ENCODE measurements around the gene INSC.

INSC gene

DNA sequence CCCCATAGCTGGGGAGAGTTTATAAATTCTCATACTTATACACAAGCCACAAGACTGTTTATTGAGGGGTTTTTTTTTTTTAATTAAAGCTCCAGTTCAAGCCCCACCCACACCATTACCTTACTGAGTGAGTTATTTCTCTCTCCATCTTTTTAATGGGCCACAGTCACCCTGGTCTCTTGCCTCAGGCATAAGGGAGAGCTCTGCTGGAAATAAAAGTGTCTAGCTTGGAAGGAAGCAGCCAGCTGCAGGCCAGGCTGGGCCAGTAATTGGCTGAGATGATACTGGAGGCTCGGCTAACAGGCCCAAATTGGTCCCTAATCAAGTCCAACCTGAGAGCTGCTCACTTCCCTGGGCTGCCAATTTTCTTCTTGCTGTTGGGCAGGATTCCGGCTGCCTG, 174.1 kb downstream of the INSC start:
- Histone ChIP-seq H3K36me3 (ENCODE audit: control insufficient read depth in 4 of 4, insufficient read depth in 4 of 4, low read length in 3 of 4) (no peaks in the 10 kb centered on the region), H3K9me3 (ENCODE audit: control extremely low read depth in 1 of 5, control insufficient read depth in 4 of 5, insufficient read depth in 2 of 5, low read depth in 1 of 5, low read length in 4 of 5) (no peaks in the 10 kb centered on the region), H3K27ac (ENCODE audit: insufficient read depth in 1 of 2, low read depth in 1 of 2, low read length in 2 of 2, poor library complexity in 1 of 2, severe bottlenecking in 2 of 2) (no peak overlapping the region), H3K4me3 (ENCODE audit: control insufficient read depth in 1 of 7, extremely low read depth in 1 of 7, insufficient read depth in 4 of 7, low read depth in 2 of 7, low read length in 6 of 7) (no peak overlapping the region), H3K4me1 (ENCODE audit: control extremely low read depth in 1 of 4, control insufficient read depth in 4 of 4, insufficient read depth in 4 of 4, low read length in 3 of 4) (no peaks in the 10 kb centered on the region), H3K27me3 (replicated peaks in 2 of 5; ENCODE audit: control insufficient read depth in 4 of 5, insufficient read depth in 5 of 5, low read length in 4 of 5) (peaks cover 0 to 5% (median under 1%) of the 10 kb centered on the region in 5 experiments)
- ChIA-PET CTCF (interaction anchor here (1.3 kb wide), 1 partner anchor 11 kb away, joined by 4 read pairs; no protein-coding TSS in a partner anchor), POLR2A (no interaction called here)
- 86% methylated on average over 2 of the region's 2 CpGs for WGBS (ENCODE audit: insufficient coverage)
- DNase-seq: no peak

- POLR2A ChIA-PET: no interaction called here
- 95% methylated on average over 4 of the region's 5 CpGs for WGBS (ENCODE audit: insufficient coverage)
- peaks cover 0 to 5% (median 2%) of the 10 kb centered on the region in 5 experiments for H3K27me3 ChIP-seq (replicated peaks in 2 of 5; ENCODE audit: control insufficient read depth in 4 of 5, insufficient read depth in 5 of 5, low read length in 4 of 5)
- H3K36me3 ChIP-seq (ENCODE audit: control insufficient read depth in 4 of 4, insufficient read depth in 4 of 4, low read length in 3 of 4): no peaks in the 10 kb centered on the region
- DNase-seq: no peak
- no peaks in the 10 kb centered on the region for H3K4me1 ChIP-seq (ENCODE audit: control extremely low read depth in 1 of 4, control insufficient read depth in 4 of 4, insufficient read depth in 4 of 4, low read length in 3 of 4)
- no peak overlapping the region for H3K27ac ChIP-seq (ENCODE audit: insufficient read depth in 1 of 2, low read depth in 1 of 2, low read length in 2 of 2, poor library complexity in 1 of 2, severe bottlenecking in 2 of 2)
- H3K4me3 ChIP-seq (ENCODE audit: control insufficient read depth in 1 of 7, extremely low read depth in 1 of 7, insufficient read depth in 4 of 7, low read depth in 2 of 7, low read length in 6 of 7): no peak overlapping the region
- CTCF ChIA-PET: interaction anchor here (1.3 kb wide), 1 partner anchor 12 kb away, joined by 4 read pairs; no protein-coding TSS in a partner anchor
- no peaks in the 10 kb centered on the region for H3K9me3 ChIP-seq (ENCODE audit: control extremely low read depth in 1 of 5, control insufficient read depth in 4 of 5, insufficient read depth in 2 of 5, low read depth in 1 of 5, low read length in 4 of 5)
Measured at GRCh38 chr11:15289723-15290122, 175.0 kb downstream of the INSC start.

- Histone ChIP-seq H3K4me1 (ENCODE audit: control extremely low read depth in 1 of 4, control insufficient read depth in 4 of 4, insufficient read depth in 4 of 4, low read length in 3 of 4) (no peaks in the 10 kb centered on the region), H3K36me3 (ENCODE audit: control insufficient read depth in 4 of 4, insufficient read depth in 4 of 4, low read length in 3 of 4) (no peaks in the 10 kb centered on the region), H3K4me3 (ENCODE audit: control insufficient read depth in 1 of 7, extremely low read depth in 1 of 7, insufficient read depth in 4 of 7, low read depth in 2 of 7, low read length in 6 of 7) (no peak overlapping the region), H3K9me3 (ENCODE audit: control extremely low read depth in 1 of 5, control insufficient read depth in 4 of 5, insufficient read depth in 2 of 5, low read depth in 1 of 5, low read length in 4 of 5) (no peaks in the 10 kb centered on the region), H3K27me3 (replicated peaks in 2 of 5; ENCODE audit: control insufficient read depth in 4 of 5, insufficient read depth in 5 of 5, low read length in 4 of 5) (peaks cover 0 to 7% (median 2%) of the 10 kb centered on the region in 5 experiments), H3K27ac (ENCODE audit: insufficient read depth in 1 of 2, low read depth in 1 of 2, low read length in 2 of 2, poor library complexity in 1 of 2, severe bottlenecking in 2 of 2) (no peak overlapping the region)
- POLR2A ChIA-PET: no interaction called here
- no peak for DNase-seq
- CTCF ChIA-PET: no interaction called here
Measured at GRCh38 chr11:15291885-15292284, 177.2 kb downstream of the INSC start.

GRCh38 chr11:15293975-15294620, 179.4 kb downstream of the INSC start:
- DNase-seq: no peak
- no peaks in the 10 kb centered on the region for H3K4me1 ChIP-seq (ENCODE audit: control extremely low read depth in 1 of 4, control insufficient read depth in 4 of 4, insufficient read depth in 4 of 4, low read length in 3 of 4)
- no peak overlapping the region for H3K27ac ChIP-seq (ENCODE audit: insufficient read depth in 1 of 2, low read depth in 1 of 2, low read length in 2 of 2, poor library complexity in 1 of 2, severe bottlenecking in 2 of 2)
- H3K27me3 ChIP-seq (replicated peaks in 2 of 5; ENCODE audit: control insufficient read depth in 4 of 5, insufficient read depth in 5 of 5, low read length in 4 of 5): peaks cover 0 to 7% (median 2%) of the 10 kb centered on the region in 5 experiments
- H3K4me3 ChIP-seq (ENCODE audit: control insufficient read depth in 1 of 7, extremely low read depth in 1 of 7, insufficient read depth in 4 of 7, low read depth in 2 of 7, low read length in 6 of 7): no peak overlapping the region
- H3K36me3 ChIP-seq (ENCODE audit: control insufficient read depth in 4 of 4, insufficient read depth in 4 of 4, low read length in 3 of 4): no peaks in the 10 kb centered on the region
- POLR2A ChIA-PET: no interaction called here
- 83% methylated on average over 1 of the region's 1 CpG for WGBS (ENCODE audit: insufficient coverage)
- H3K9me3 ChIP-seq (ENCODE audit: control extremely low read depth in 1 of 5, control insufficient read depth in 4 of 5, insufficient read depth in 2 of 5, low read depth in 1 of 5, low read length in 4 of 5): no peaks in the 10 kb centered on the region
- CTCF ChIA-PET: no interaction called here

GRCh38 chr11:15295695-15296094, 181.0 kb downstream of the INSC start:
- CTCF ChIA-PET: no interaction called here
- WGBS (ENCODE audit: insufficient coverage): 33% methylated on average over 1 of the region's 1 CpG
- Histone ChIP-seq H3K27ac (ENCODE audit: insufficient read depth in 1 of 2, low read depth in 1 of 2, low read length in 2 of 2, poor library complexity in 1 of 2, severe bottlenecking in 2 of 2) (no peak overlapping the region), H3K36me3 (ENCODE audit: control insufficient read depth in 4 of 4, insufficient read depth in 4 of 4, low read length in 3 of 4) (no peaks in the 10 kb centered on the region), H3K27me3 (replicated peaks in 2 of 5; ENCODE audit: control insufficient read depth in 4 of 5, insufficient read depth in 5 of 5, low read length in 4 of 5) (peaks cover 0 to 7% (median 2%) of the 10 kb centered on the region in 5 experiments), H3K4me1 (ENCODE audit: control extremely low read depth in 1 of 4, control insufficient read depth in 4 of 4, insufficient read depth in 4 of 4, low read length in 3 of 4) (no peaks in the 10 kb centered on the region), H3K4me3 (ENCODE audit: control insufficient read depth in 1 of 7, extremely low read depth in 1 of 7, insufficient read depth in 4 of 7, low read depth in 2 of 7, low read length in 6 of 7) (no peak overlapping the region), H3K9me3 (ENCODE audit: control extremely low read depth in 1 of 5, control insufficient read depth in 4 of 5, insufficient read depth in 2 of 5, low read depth in 1 of 5, low read length in 4 of 5) (no peaks in the 10 kb centered on the region)
- POLR2A ChIA-PET: no interaction called here
- DNase-seq: no peak
